Small intestine (tissue), 16 donors: ENCODE results near the gene PRPF31. TPM values are rescaled to one million over a fixed set of nuclear protein-coding genes. Genes with fewer than 3 reads are reported as not detected.
A peak's percentile ranks its signal among the peaks of the same experiment; 100 is the strongest.

ENCODE experiments used
- DNase-seq, 2 donors: peaks; one replicate each; pipeline versions ENCODE4 v3.0.0 to v3.0.0-alpha.2; 2013
- FAIRE-seq: peaks from 2 replicates; lab custom pipeline; 2012; peaks lifted over from hg19 to GRCh38; lab: Jason Lieb, UNC
- H3K27ac ChIP-seq, 3 donors: one replicate each; pipeline ENCODE4 v1.5.1; 2013; ENCODE audit warnings: low read length in 2 of 3, mild to moderate bottlenecking in 2 of 3, control low read depth in 1 of 3, inconsistent platforms in 1 of 3, low read depth in 1 of 3, moderate library complexity in 1 of 3
- H3K27me3 ChIP-seq, 3 donors: one replicate each; pipeline ENCODE4 v1.6.1; 2013; ENCODE audit warnings: low read length in 3 of 3, inconsistent platforms in 1 of 3; ENCODE audit not compliant: control insufficient read depth in 3 of 3, insufficient read depth in 3 of 3
- H3K36me3 ChIP-seq, 3 donors: one replicate each; pipeline ENCODE4 v1.6.1; 2013; ENCODE audit warnings: low read length in 3 of 3, inconsistent platforms in 1 of 3, low read depth in 1 of 3, mild to moderate bottlenecking in 1 of 3, moderate library complexity in 1 of 3; ENCODE audit not compliant: control insufficient read depth in 3 of 3, insufficient read depth in 2 of 3
- H3K4me1 ChIP-seq, 3 donors: one replicate each; pipeline ENCODE4 v1.6.1; 2013; ENCODE audit warnings: low read length in 2 of 3, inconsistent platforms in 1 of 3, low read depth in 1 of 3, mild to moderate bottlenecking in 1 of 3, moderate library complexity in 1 of 3; ENCODE audit not compliant: control insufficient read depth in 3 of 3, insufficient read depth in 2 of 3
- H3K4me3 ChIP-seq, 3 donors: one replicate each; pipeline ENCODE4 v1.5.1; 2013; ENCODE audit warnings: low read length in 3 of 3, control low read depth in 1 of 3, inconsistent platforms in 1 of 3, low read depth in 1 of 3, mild to moderate bottlenecking in 1 of 3, moderate library complexity in 1 of 3
- H3K9me3 ChIP-seq, 2 donors: one replicate each; pipeline ENCODE4 v1.6.1; 2013; ENCODE audit warnings: low read depth in 1 of 2, low read length in 1 of 2; ENCODE audit not compliant: control insufficient read depth in 2 of 2, insufficient read depth in 1 of 2
- WGBS, 3 donors: extraction: QIAGEN DNeasy Blood & Tissue Kit; methylation state at CpG; one replicate each; pipeline ENCODE4 v1.1.7; 2013; 5-methylcytosine and 5-hydroxymethylcytosine counted together
- long read RNA-seq, 10 donors: transcript quantifications; one replicate each; lab custom pipeline, GENCODE V29; 2026
- polyA plus RNA-seq, 4 donors: library from polyadenylated mRNA; stranded (reverse) in 3 of 4; unstranded in 1 of 4; fragments of 200-250 nt in 3 of 4; fragments of 120-200 nt in 1 of 4; gene quantifications; one replicate each; pipeline versions ENCODE4 v1.2.1 to v1.2.3, GENCODE V29; 2013
- donor health status: healthy with polysubstance abuse.
- donor health status: control.
- donor health status: control.
- donor health status: Bipolar disorder and iron deficiency.
- donor health status: healthy.

The PRPF31 gene
- polyA plus RNA-seq: 10 to 100 TPM; 44.3 to 57.0 (median 47.4) TPM
- long read RNA-seq, donor 1, transcript PRPF31-201 (14 exons, 2,126 nt): major isoform, 15 of 15 reads
- long read RNA-seq, donor 1, partial matches to known transcripts: 0 of 15 reads
- long read RNA-seq, donor 1, other reads (novel, unspliced or antisense): 0 of 15 reads
- long read RNA-seq, donor 2, partial matches to known transcripts: 0 of 4 reads
- long read RNA-seq, donor 2, other reads (novel, unspliced or antisense): 0 of 4 reads
- long read RNA-seq, donor 3, partial matches to known transcripts: 6 of 8 reads
- long read RNA-seq, donor 3, other reads (novel, unspliced or antisense): 0 of 8 reads
- long read RNA-seq, donor 4: 0 reads
- long read RNA-seq, donor 5, partial matches to known transcripts: 8 of 12 reads
- long read RNA-seq, donor 5, other reads (novel, unspliced or antisense): 0 of 12 reads
- long read RNA-seq, donor 6, transcript PRPF31-201 (14 exons, 2,126 nt): major isoform, 11 of 23 reads
- long read RNA-seq, donor 6, partial matches to known transcripts: 11 of 23 reads
- long read RNA-seq, donor 6, other reads (novel, unspliced or antisense): 0 of 23 reads
- long read RNA-seq, donor 7, transcript PRPF31-201 (14 exons, 2,126 nt): major isoform, 17 of 31 reads
- long read RNA-seq, donor 7, partial matches to known transcripts: 13 of 31 reads
- long read RNA-seq, donor 7, other reads (novel, unspliced or antisense): 0 of 31 reads
- long read RNA-seq, donor 8, partial matches to known transcripts: 0 of 1 reads
- long read RNA-seq, donor 8, other reads (novel, unspliced or antisense): 0 of 1 reads
- long read RNA-seq, donor 9, transcript PRPF31-201 (14 exons, 2,126 nt): major isoform, 5 of 10 reads
- long read RNA-seq, donor 9, partial matches to known transcripts: 5 of 10 reads
- long read RNA-seq, donor 9, other reads (novel, unspliced or antisense): 0 of 10 reads
- long read RNA-seq, donor 10, transcript PRPF31-201 (14 exons, 2,126 nt): major isoform, 9 of 9 reads
- long read RNA-seq, donor 10, partial matches to known transcripts: 0 of 9 reads
- long read RNA-seq, donor 10, other reads (novel, unspliced or antisense): 0 of 9 reads

- WGBS, 3 donors: 0% methylated on average over 60 of the region's 60 CpGs
- peak within 1 kb of the TSS; percentile 58 to 74 (median 59) for H3K4me3 ChIP-seq
- H3K4me1 ChIP-seq: peaks cover 0 to 4% (median 0%) of the 10 kb centered on the region in 3 donors
- H3K27ac ChIP-seq: peak within 1 kb of the TSS; percentile 28 to 86 (median 84)
- H3K27me3 ChIP-seq: no peaks in the 10 kb centered on the region
- no peaks in the 10 kb centered on the region for H3K9me3 ChIP-seq
- FAIRE-seq (peak; percentile 49), DNase-seq (peak; percentile 99)
- peaks cover 2 to 37% (median 4%) of the 10 kb centered on the region in 3 donors for H3K36me3 ChIP-seq
These were observed at the start of gene PRPF31, which contains the start of gene TFPT for GRCh38 chr19:54115109-54116063. PRPF31 (plus strand) TSS chr19:54115754; CDS start chr19:54118279, 2,525 bp downstream. TFPT (minus strand) TSS chr19:54115657; CDS start chr19:54115269, 388 bp downstream.

- Histone ChIP-seq H3K4me1 (no peaks in the 10 kb centered on the region), H3K27ac (no peak overlapping the region), H3K4me3 (no peak overlapping the region), H3K27me3 (no peaks in the 10 kb centered on the region), H3K9me3 (peaks cover 0 to 5% of the 10 kb centered on the region in 2 donors), H3K36me3 (no peaks in the 10 kb centered on the region)
- DNase-seq: no peak
- 64 to 72% (median 66%) methylated on average over 5 of the region's 5 CpGs for WGBS, 3 donors
- FAIRE-seq: no peak
These were observed 46.1 kb upstream of the PRPF31 start for GRCh38 chr19:54069470-54069869.

GRCh38 chr19:54073829-54074228 lies 41.7 kb upstream of the PRPF31 start:
- WGBS, 3 donors: 87 to 88% (median 87%) methylated on average over 10 of the region's 10 CpGs
- DNase-seq (no peak), FAIRE-seq (no peak)
- H3K27ac ChIP-seq: no peak overlapping the region
- H3K9me3 ChIP-seq: peaks cover 0 to 5% of the 10 kb centered on the region in 2 donors
- H3K36me3 ChIP-seq: no peaks in the 10 kb centered on the region
- no peaks in the 10 kb centered on the region for H3K4me1 ChIP-seq
- no peak overlapping the region for H3K4me3 ChIP-seq
- H3K27me3 ChIP-seq: no peaks in the 10 kb centered on the region

DNA sequence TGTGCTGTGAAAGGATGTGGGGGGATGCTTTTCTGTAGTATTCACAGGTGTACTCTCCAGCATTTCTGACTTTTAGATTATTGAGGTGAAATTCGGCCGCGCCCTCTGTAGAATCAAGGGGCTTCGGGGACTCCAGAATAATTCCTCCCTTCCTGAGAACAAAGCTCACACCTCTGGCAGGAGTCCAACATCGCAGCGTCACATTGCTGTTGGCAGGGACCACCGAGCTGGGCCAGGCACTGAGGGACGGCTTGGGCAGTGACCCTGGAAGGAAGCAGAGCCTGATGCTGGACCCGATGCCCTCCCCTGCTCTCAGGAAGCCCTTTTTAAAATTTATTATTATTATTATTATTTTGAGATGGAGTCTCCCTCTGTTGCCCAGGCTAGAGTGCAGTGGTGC lies 40.7 kb upstream of the PRPF31 start:
- Histone ChIP-seq H3K9me3 (peaks cover 0 to under 1% of the 10 kb centered on the region in 2 donors), H3K27ac (no peak overlapping the region), H3K27me3 (no peaks in the 10 kb centered on the region), H3K36me3 (no peaks in the 10 kb centered on the region), H3K4me1 (no peaks in the 10 kb centered on the region), H3K4me3 (no peak overlapping the region)
- no peak for DNase-seq
- 76 to 83% (median 77%) methylated on average over 9 of the region's 9 CpGs for WGBS, 3 donors
- no peak for FAIRE-seq

GRCh38 chr19:54077334-54077733 lies 38.2 kb upstream of the PRPF31 start:
- WGBS, 3 donors: 70 to 75% (median 73%) methylated on average over 5 of the region's 5 CpGs
- DNase-seq (no peak), FAIRE-seq (no peak)
- peaks cover 0 to 4% (median 0%) of the 10 kb centered on the region in 3 donors for H3K27me3 ChIP-seq
- peaks cover 1 to 5% of the 10 kb centered on the region in 2 donors for H3K9me3 ChIP-seq
- H3K4me3 ChIP-seq: no peak overlapping the region
- H3K27ac ChIP-seq: no peak overlapping the region
- H3K4me1 ChIP-seq: no peaks in the 10 kb centered on the region
- no peaks in the 10 kb centered on the region for H3K36me3 ChIP-seq

DNA sequence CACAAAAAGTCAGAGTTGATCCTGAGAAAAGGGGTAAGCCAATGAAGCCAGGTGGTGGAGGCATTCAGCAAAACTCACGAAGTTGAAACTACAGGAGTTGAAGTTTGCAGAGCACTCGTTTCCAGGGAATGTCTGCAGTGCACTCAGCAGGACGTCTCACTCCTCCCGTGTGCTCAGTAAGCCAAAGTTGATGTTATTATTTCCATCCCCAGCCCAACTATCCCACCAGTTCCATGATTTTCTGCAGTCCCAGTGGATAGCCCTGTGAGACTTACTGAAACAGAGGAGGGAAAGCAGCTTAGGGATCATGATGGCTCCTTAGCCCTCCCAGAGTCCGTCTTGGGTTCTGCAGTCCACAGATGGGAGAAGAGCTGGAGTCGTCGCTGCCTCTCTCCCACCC lies 34.5 kb upstream of the PRPF31 start, which contains the start of gene TARM1:
Gene TARM1 (minus strand): TSS at position 334 of the 400 bp plus-strand sequence. CDS start 25 bp downstream, at position 309.
- Histone ChIP-seq H3K4me3 (no peak within 1 kb of the TSS), H3K27me3 (peaks cover 0 to 4% (median 0%) of the 10 kb centered on the region in 3 donors), H3K27ac (no peak within 1 kb of the TSS), H3K36me3 (no peaks in the 10 kb centered on the region), H3K9me3 (peaks cover 1 to 5% of the 10 kb centered on the region in 2 donors), H3K4me1 (no peaks in the 10 kb centered on the region)
- DNase-seq (no peak), FAIRE-seq (no peak)
- 72 to 88% (median 87%) methylated on average over 7 of the region's 7 CpGs for WGBS, 3 donors

DNA sequence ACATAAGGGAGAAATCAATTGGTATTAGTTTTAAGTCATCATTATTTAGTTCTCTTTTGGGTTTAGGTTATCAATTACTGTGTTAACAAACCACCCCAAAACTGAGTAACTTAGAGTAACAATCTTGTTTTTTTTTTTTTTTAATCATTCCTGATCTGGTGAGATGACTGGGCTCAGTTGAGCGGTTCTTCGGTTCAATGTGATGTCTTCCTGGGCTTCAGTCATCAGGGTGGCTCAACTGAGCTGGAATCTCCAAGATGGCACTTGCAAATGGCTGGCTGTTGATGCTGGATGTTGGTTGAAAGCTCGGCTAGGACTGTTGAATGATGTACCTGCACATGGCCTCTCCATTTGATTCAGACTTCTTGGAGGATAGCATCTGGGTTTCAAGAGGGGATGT lies 31.1 kb upstream of the PRPF31 start:
- FAIRE-seq (no peak), DNase-seq (no peak)
- 68 to 86% (median 83%) methylated on average over 3 of the region's 3 CpGs for WGBS, 3 donors
- H3K27ac ChIP-seq: no peak overlapping the region
- peaks cover 0 to 4% (median 0%) of the 10 kb centered on the region in 3 donors for H3K27me3 ChIP-seq
- H3K36me3 ChIP-seq: no peaks in the 10 kb centered on the region
- no peaks in the 10 kb centered on the region for H3K4me1 ChIP-seq
- peaks cover 1 to 5% of the 10 kb centered on the region in 2 donors for H3K9me3 ChIP-seq
- H3K4me3 ChIP-seq: no peak overlapping the region
